NCI-H748 (cell line): ENCODE data around the gene MS4A8.
"Not testable (repeated sequence)": the region's sequence is repeated elsewhere in the genome, so short reads cannot be mapped to it uniquely, and the experiment has no call there.

Source experiments
- DNase-seq: peaks from one replicate; lab custom pipeline; 2025; ENCODE audit not compliant: unreplicated experiment; lab: John Stamatoyannopoulos, UW

The MS4A8 gene

GRCh38 chr11:60724420-60724819 is 25.0 kb downstream of the MS4A8 start, which contains the start of gene MS4A18:
MS4A18 (plus strand) TSS chr11:60724720.
- no peak for DNase-seq

- DNase-seq: no peak
Measured at GRCh38 chr11:60725592-60725991, 26.2 kb downstream of the MS4A8 start.

- DNase-seq: no peak
Measured at GRCh38 chr11:60731586-60731985, 32.2 kb downstream of the MS4A8 start.

- DNase-seq: no peak
Measured at GRCh38 chr11:60734279-60734678, 34.9 kb downstream of the MS4A8 start.

GRCh38 chr11:60739114-60739513 is 39.7 kb downstream of the MS4A8 start:
- no peak for DNase-seq

GRCh38 chr11:60740573-60740972 is 41.2 kb downstream of the MS4A8 start:
- no peak for DNase-seq

GRCh38 chr11:60741421-60741820 is 42.0 kb downstream of the MS4A8 start:
- no peak for DNase-seq

- DNase-seq: no peak
Measured at GRCh38 chr11:60743058-60743457, 43.6 kb downstream of the MS4A8 start.

GRCh38 chr11:60744114-60744513 is 44.7 kb downstream of the MS4A8 start:
- DNase-seq: no peak

- no peak for DNase-seq
Measured at GRCh38 chr11:60747359-60747873, 48.0 kb downstream of the MS4A8 start.

- DNase-seq: no peak
Measured at GRCh38 chr11:60748225-60748624, 48.8 kb downstream of the MS4A8 start.

- DNase-seq: no peak
Measured at GRCh38 chr11:60748821-60749220, 49.4 kb downstream of the MS4A8 start.

- no peak for DNase-seq
Measured at GRCh38 chr11:60750911-60751310, 51.5 kb downstream of the MS4A8 start.

GRCh38 chr11:60753309-60753708 is 53.9 kb downstream of the MS4A8 start:
- DNase-seq: no peak

GRCh38 chr11:60754887-60755286 is 55.5 kb downstream of the MS4A8 start:
- DNase-seq: no peak

GRCh38 chr11:60756307-60757032 is 57.1 kb downstream of the MS4A8 start, which contains the start of gene MS4A15:
MS4A15 (plus strand) TSS chr11:60756867; CDS start chr11:60763734, 6,867 bp downstream.
- peak; percentile 62 for DNase-seq

- DNase-seq: no peak
Measured at GRCh38 chr11:60757231-60757800, 57.9 kb downstream of the MS4A8 start.

GRCh38 chr11:60758671-60759070 is 59.3 kb downstream of the MS4A8 start:
- DNase-seq: not testable (repeated sequence)

GRCh38 chr11:60759438-60760225 is 60.2 kb downstream of the MS4A8 start:
- DNase-seq: not testable (repeated sequence)

GRCh38 chr11:60761436-60762190 is 62.2 kb downstream of the MS4A8 start:
- peak; percentile 61 for DNase-seq
